Muscle layer of colon (tissue), 2 donors: ENCODE data around the gene CNTNAP2.

Experiments
- H3K27ac ChIP-seq: one replicate; pipeline ENCODE4 v1.7.0; 2013; ENCODE audit warnings: low read depth, mild to moderate bottlenecking, low read length, moderate library complexity
- H3K27me3 ChIP-seq, 2 donors: one replicate each; pipeline ENCODE4 v1.7.0; 2013; ENCODE audit warnings: low read length in 2 of 2, mild to moderate bottlenecking in 2 of 2; ENCODE audit not compliant: insufficient read depth in 2 of 2, control insufficient read depth in 1 of 2
- H3K36me3 ChIP-seq: one replicate; pipeline ENCODE4 v1.7.0; 2013; ENCODE audit warnings: mild to moderate bottlenecking, low read length; ENCODE audit not compliant: insufficient read depth
- H3K4me1 ChIP-seq: one replicate; pipeline ENCODE4 v1.7.0; 2013; ENCODE audit warnings: mild to moderate bottlenecking, low read length; ENCODE audit not compliant: insufficient read depth
- H3K4me3 ChIP-seq, 2 donors: one replicate each; pipeline ENCODE4 v1.7.0; 2013; ENCODE audit warnings: low read length in 2 of 2, low read depth in 1 of 2, mild to moderate bottlenecking in 1 of 2, moderate library complexity in 1 of 2
- H3K9ac ChIP-seq: one replicate; pipeline ENCODE4 v1.7.0; 2013; ENCODE audit warnings: low read length
- H3K9me3 ChIP-seq: one replicate; pipeline ENCODE4 v1.7.0; 2013; ENCODE audit warnings: mild to moderate bottlenecking, low read length
- donor health status: abdominal sarcoma.
- donor health status: Adenocarcinoma of cecum.

Gene CNTNAP2

DNA sequence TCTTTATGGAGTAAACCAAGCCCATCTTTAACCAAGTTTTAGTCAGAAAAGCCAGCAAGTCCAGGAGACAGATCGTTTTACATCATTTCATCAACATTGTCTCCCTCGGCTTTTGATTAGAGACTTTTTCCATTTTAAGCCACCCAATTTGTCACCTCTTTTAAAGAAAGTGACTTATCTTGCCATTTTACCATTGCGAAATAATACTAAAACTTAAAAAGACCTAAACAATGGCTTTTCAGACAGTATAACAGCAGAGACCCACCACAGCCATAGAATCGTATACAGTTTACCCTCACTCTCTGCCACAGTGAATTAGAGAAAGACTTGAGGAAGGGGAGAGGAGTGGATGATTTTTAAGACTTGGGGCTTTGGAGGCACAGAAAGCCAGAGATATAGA, 2114.3 kb downstream of the CNTNAP2 start:
- Histone ChIP-seq H3K27me3 (no peaks in the 10 kb centered on the region), H3K9me3 (no peaks in the 10 kb centered on the region), H3K4me3 (no peak overlapping the region), H3K9ac (no peak overlapping the region), H3K27ac (no peak overlapping the region), H3K4me1 (no peaks in the 10 kb centered on the region), H3K36me3 (no peaks in the 10 kb centered on the region)

- Histone ChIP-seq H3K27ac (no peak overlapping the region), H3K27me3 (no peaks in the 10 kb centered on the region), H3K9ac (no peak overlapping the region), H3K36me3 (no peaks in the 10 kb centered on the region), H3K4me3 (no peak overlapping the region), H3K9me3 (no peaks in the 10 kb centered on the region), H3K4me1 (no peaks in the 10 kb centered on the region)
Observed at GRCh38 chr7:148232784-148233183, 2116.2 kb downstream of the CNTNAP2 start.

- Histone ChIP-seq H3K9me3 (no peaks in the 10 kb centered on the region), H3K4me3 (no peak overlapping the region), H3K9ac (no peak overlapping the region), H3K27me3 (no peaks in the 10 kb centered on the region), H3K27ac (no peak overlapping the region), H3K36me3 (no peaks in the 10 kb centered on the region), H3K4me1 (no peaks in the 10 kb centered on the region)
Observed at GRCh38 chr7:148234715-148235114, 2118.1 kb downstream of the CNTNAP2 start.

DNA sequence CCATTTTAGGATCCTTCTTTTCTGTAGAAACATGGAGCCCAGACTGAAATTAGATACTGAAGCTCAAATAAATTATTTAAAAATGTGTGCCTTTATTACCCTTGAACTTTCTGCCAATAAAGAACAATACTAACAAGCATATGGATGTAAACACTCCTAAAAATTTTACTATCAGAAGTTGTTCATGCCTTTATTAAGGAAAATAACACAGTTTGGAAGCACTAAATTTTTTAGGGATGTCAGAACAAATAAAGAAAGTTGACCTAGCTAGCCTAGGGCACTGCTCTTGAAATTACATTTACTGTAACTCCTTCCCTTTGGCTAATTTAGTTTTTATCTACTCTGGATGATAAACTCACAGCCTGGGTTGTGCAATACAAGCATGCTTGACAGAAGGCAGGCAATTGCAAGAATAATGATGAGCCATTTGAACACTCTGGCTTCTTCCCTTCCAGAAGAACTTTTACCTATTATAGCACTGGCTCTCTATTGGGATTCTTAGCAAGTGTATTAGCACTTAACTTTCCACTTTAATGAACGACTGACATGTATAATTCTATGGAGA, 2122.2 kb downstream of the CNTNAP2 start:
- Histone ChIP-seq H3K9ac (no peak overlapping the region), H3K4me1 (no peaks in the 10 kb centered on the region), H3K27me3 (no peaks in the 10 kb centered on the region), H3K9me3 (no peaks in the 10 kb centered on the region), H3K36me3 (no peaks in the 10 kb centered on the region), H3K4me3 (no peak overlapping the region), H3K27ac (no peak overlapping the region)

- no peak overlapping the region for H3K27ac ChIP-seq
- no peaks in the 10 kb centered on the region for H3K9me3 ChIP-seq
- H3K4me1 ChIP-seq = no peaks in the 10 kb centered on the region
- H3K9ac ChIP-seq = no peak overlapping the region
- no peaks in the 10 kb centered on the region for H3K36me3 ChIP-seq
- no peak overlapping the region for H3K4me3 ChIP-seq
- H3K27me3 ChIP-seq = no peaks in the 10 kb centered on the region
Observed at GRCh38 chr7:148241700-148242293, 2125.2 kb downstream of the CNTNAP2 start.

DNA sequence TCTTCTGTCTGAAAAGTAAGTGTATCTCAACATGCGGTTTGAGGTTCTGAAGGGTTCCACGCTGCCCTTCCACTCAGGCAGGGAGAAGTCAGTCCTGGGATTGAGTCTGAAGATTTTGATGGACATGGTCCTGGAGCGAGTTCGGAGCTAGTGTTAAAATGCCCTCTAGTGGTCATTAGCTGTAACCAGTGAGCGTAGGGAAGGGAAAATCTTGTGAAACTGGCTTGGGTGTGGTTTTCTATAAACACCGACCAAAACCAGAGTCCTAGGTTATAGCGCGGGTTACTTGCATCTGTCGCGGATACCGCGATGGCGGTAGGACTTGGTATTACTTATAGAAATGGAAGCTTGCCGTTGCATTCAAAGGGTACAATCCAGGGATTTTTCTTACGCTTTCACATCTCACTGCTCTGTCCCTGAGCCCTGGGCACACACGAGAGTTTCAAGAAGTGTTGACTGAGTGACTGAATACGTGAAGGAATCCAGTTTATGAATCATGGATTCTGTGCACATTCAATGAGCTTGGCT, 2125.8 kb downstream of the CNTNAP2 start:
- Histone ChIP-seq H3K9ac (no peak overlapping the region), H3K4me3 (no peak overlapping the region), H3K27me3 (no peaks in the 10 kb centered on the region), H3K36me3 (no peaks in the 10 kb centered on the region), H3K4me1 (no peaks in the 10 kb centered on the region), H3K27ac (no peak overlapping the region), H3K9me3 (no peaks in the 10 kb centered on the region)

GRCh38 chr7:148245381-148245780, 2128.8 kb downstream of the CNTNAP2 start:
- Histone ChIP-seq H3K27me3 (no peaks in the 10 kb centered on the region), H3K9me3 (no peaks in the 10 kb centered on the region), H3K27ac (no peak overlapping the region), H3K9ac (no peak overlapping the region), H3K36me3 (no peaks in the 10 kb centered on the region), H3K4me3 (no peak overlapping the region), H3K4me1 (no peaks in the 10 kb centered on the region)

DNA sequence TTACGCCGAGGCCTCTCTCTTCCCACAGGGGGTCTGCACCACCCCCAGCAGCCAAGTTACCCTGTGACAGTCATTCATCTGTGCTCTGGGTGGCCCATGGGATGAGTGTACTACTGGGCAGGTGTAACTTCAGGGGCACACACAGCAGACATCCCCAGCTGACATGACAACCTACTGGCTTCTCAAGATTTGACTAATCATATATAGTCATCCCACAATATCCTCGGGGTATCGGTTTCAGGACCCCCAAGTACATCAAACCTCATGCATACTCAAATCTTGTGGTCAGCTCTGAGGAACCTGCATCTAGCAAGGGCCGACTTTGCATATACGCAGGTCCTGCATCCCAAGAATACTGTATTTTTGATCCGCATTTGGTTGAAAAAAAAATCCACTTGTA, 2137.0 kb downstream of the CNTNAP2 start:
- Histone ChIP-seq H3K4me1 (no peaks in the 10 kb centered on the region), H3K4me3 (no peak overlapping the region), H3K36me3 (no peaks in the 10 kb centered on the region), H3K27me3 (no peaks in the 10 kb centered on the region), H3K9ac (no peak overlapping the region), H3K27ac (no peak overlapping the region), H3K9me3 (peaks cover 7% of the 10 kb centered on the region)

GRCh38 chr7:148255333-148255732, 2138.7 kb downstream of the CNTNAP2 start:
- H3K4me3 ChIP-seq = no peak overlapping the region
- H3K27ac ChIP-seq = no peak overlapping the region
- no peaks in the 10 kb centered on the region for H3K4me1 ChIP-seq
- no peaks in the 10 kb centered on the region for H3K36me3 ChIP-seq
- peaks cover 7% of the 10 kb centered on the region for H3K9me3 ChIP-seq
- H3K27me3 ChIP-seq = no peaks in the 10 kb centered on the region
- no peak overlapping the region for H3K9ac ChIP-seq

- Histone ChIP-seq H3K9me3 (peaks cover 2% of the 10 kb centered on the region), H3K4me1 (no peaks in the 10 kb centered on the region), H3K4me3 (no peak overlapping the region), H3K9ac (no peak overlapping the region), H3K27me3 (no peaks in the 10 kb centered on the region), H3K27ac (no peak overlapping the region), H3K36me3 (no peaks in the 10 kb centered on the region)
Observed at GRCh38 chr7:148256433-148256832, 2139.8 kb downstream of the CNTNAP2 start.

GRCh38 chr7:148260599-148260998, 2144.0 kb downstream of the CNTNAP2 start:
- Histone ChIP-seq H3K27me3 (no peaks in the 10 kb centered on the region), H3K9ac (no peak overlapping the region), H3K4me1 (no peaks in the 10 kb centered on the region), H3K27ac (no peak overlapping the region), H3K9me3 (no peaks in the 10 kb centered on the region), H3K36me3 (no peaks in the 10 kb centered on the region), H3K4me3 (no peak overlapping the region)

DNA sequence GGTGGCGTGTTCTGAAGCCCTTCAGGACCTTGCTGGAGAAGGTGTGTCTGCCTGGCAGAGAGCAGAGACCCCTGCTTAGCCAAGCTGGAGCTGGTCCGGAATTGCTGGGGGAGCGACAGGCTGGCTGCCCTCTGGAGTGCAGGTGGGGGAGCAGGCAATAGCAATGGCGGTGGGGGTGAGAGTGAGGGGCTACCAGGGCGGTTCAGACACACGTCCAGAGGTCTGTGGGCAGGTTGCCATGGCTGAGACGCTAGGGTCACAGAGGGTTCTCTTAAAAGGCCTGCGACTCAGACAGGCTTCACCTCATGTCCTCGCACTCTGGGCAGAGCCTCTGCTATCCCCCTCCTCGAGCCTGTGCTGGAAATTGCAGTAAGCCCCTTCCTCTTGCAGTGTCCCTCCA, 2144.9 kb downstream of the CNTNAP2 start:
- no peak overlapping the region for H3K9ac ChIP-seq

More for the DNA sequence above, 2144.9 kb downstream of the CNTNAP2 start:
- Histone ChIP-seq H3K4me1 (no peaks in the 10 kb centered on the region), H3K36me3 (no peaks in the 10 kb centered on the region), H3K4me3 (no peak overlapping the region), H3K27me3 (no peaks in the 10 kb centered on the region), H3K9me3 (no peaks in the 10 kb centered on the region), H3K27ac (no peak overlapping the region)
